Measurements from ENCODE around the gene FAM200C. TPM values are rescaled to one million over a fixed set of nuclear protein-coding genes. Genes with fewer than 3 reads are reported as not detected.

Gene FAM200C
- total and polyA plus RNA-seq, 7 donors: 0.92 to 12.3 (median 4.3) TPM

DNA sequence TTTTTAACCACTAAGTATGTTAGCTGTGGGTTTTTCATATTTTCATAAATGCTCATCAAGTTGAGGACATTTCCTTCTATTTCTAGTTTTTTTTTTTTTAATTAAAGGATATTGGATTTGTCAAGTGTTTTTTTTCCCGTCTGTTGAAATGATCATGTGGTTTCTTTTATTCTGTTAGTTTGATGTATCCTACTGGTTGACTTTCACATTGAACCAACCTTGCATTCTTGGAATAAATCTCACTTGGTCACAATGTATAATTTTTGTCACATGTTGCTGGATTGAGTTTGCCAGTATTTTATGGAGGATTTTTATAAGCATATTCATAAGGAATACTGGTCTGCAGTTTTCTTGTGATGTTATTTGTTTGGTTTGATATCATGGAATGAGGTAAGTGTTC, 12.4 kb downstream of the FAM200C start:
- TF ChIP-seq, protein P1, sequence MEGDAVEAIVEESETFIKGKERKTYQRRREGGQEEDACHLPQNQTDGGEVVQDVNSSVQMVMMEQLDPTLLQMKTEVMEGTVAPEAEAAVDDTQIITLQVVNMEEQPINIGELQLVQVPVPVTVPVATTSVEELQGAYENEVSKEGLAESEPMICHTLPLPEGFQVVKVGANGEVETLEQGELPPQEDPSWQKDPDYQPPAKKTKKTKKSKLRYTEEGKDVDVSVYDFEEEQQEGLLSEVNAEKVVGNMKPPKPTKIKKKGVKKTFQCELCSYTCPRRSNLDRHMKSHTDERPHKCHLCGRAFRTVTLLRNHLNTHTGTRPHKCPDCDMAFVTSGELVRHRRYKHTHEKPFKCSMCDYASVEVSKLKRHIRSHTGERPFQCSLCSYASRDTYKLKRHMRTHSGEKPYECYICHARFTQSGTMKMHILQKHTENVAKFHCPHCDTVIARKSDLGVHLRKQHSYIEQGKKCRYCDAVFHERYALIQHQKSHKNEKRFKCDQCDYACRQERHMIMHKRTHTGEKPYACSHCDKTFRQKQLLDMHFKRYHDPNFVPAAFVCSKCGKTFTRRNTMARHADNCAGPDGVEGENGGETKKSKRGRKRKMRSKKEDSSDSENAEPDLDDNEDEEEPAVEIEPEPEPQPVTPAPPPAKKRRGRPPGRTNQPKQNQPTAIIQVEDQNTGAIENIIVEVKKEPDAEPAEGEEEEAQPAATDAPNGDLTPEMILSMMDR (IDR thresholded peaks at IDR 0.05): no peak
- TF ChIP-seq POLR2A (IDR thresholded peaks at IDR 0.05): no peak
- TF ChIP-seq POLR2AphosphoS5 (IDR thresholded peaks at IDR 0.05): no peak
- TF ChIP-seq EP300 (IDR thresholded peaks at IDR 0.05): no peak
- 95 to 97% methylated on average over 1 of the region's 1 CpG for WGBS, 2 donors
- Histone ChIP-seq H3K36me3 (no peaks in the 10 kb centered on the region), H3K4me1 (peaks cover 0 to 5% (median 0%) of the 10 kb centered on the region in 4 donors), H3K9me3 (peaks cover 0 to 10% (median 3%) of the 10 kb centered on the region in 4 donors), H3K4me3 (no peak overlapping the region), H3K27ac (no peak overlapping the region), H3K27me3 (no peaks in the 10 kb centered on the region)
- DNase-seq: no peak
- intact Hi-C loops (cut with DNase I): no loop called here

DNA sequence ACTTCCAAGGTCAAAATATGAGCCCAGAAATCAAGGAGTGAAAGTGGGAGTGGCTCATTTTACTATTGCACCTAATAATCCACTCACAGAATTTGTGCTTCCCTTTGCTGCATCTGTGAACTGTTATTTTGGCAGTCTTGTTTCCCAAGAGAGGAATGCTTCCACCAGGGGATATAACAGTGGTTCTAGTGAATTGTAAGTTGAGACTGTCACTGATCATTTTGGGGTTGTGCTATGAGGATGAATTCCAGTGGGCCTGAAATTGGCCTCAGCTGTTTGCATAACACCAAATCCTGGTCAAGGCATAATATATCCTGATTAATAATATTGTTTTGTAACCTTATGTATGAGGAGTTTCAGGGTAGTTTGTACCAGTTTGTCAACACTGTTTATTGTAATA, 14.4 kb downstream of the FAM200C start:
- no peak for DNase-seq
- H3K4me1 ChIP-seq: no peaks in the 10 kb centered on the region
- peaks cover 0 to 10% (median 3%) of the 10 kb centered on the region in 4 donors for H3K9me3 ChIP-seq
- TF ChIP-seq POLR2A (IDR thresholded peaks at IDR 0.05) (no peak), POLR2AphosphoS5 (IDR thresholded peaks at IDR 0.05) (no peak), EP300 (IDR thresholded peaks at IDR 0.05) (no peak)
- TF ChIP-seq, protein P1 (IDR thresholded peaks at IDR 0.05): no peak
- intact Hi-C loops (cut with DNase I): no loop called here
- no peaks in the 10 kb centered on the region for H3K27me3 ChIP-seq
- H3K4me3 ChIP-seq: no peak overlapping the region
- no peak overlapping the region for H3K27ac ChIP-seq
- no peaks in the 10 kb centered on the region for H3K36me3 ChIP-seq

DNA sequence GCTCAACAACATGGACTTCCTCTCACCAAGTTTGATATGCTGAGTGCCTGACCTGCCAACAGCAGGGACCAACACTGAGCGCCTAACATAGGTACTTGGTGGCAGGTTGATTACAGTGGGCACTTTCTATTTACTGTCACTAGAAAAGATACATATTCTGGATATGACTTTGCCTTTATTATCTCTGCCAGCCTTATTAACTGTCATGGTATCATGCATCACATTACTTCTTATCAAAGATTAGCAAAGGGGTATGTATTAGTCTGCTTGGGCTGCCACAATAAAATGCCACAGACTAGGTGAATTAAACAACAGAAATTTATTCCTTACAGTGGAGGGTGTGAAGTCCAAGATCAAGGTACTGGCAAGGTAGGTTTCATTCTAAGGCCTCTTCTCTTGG, 15.2 kb downstream of the FAM200C start:
- H3K27me3 ChIP-seq: no peaks in the 10 kb centered on the region
- WGBS, 2 donors: 91 to 100% methylated on average over 1 of the region's 1 CpG
- H3K4me1 ChIP-seq: no peaks in the 10 kb centered on the region
- DNase-seq: no peak
- H3K9me3 ChIP-seq: peaks cover 0 to 10% (median 3%) of the 10 kb centered on the region in 4 donors
- no peaks in the 10 kb centered on the region for H3K36me3 ChIP-seq
- intact Hi-C loops (cut with DNase I): no loop called here
- no peak overlapping the region for H3K27ac ChIP-seq
- no peak for TF ChIP-seq POLR2AphosphoS5 (IDR thresholded peaks at IDR 0.05)
- no peak for TF ChIP-seq POLR2A (IDR thresholded peaks at IDR 0.05)
- TF ChIP-seq, protein P1 (IDR thresholded peaks at IDR 0.05): no peak
- no peak for TF ChIP-seq EP300 (IDR thresholded peaks at IDR 0.05)
- H3K4me3 ChIP-seq: no peak overlapping the region

DNA sequence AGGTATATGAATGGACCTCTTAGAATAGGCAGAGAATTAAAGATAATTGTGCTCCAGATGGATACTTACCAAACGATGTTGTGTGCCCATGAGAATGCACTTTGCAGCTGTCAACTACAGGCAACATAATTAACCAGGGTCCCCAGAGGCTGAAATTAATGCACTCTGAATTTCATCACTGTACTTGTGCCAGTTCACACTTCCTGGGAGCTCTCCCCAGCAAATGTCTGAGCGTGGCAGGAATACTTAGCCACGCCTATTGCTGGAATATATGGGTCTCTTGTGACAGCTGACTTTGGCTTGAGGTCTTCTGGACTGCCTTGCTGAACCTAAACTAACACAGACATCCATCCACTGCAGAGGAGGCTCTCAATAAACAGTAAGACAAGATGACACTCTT, 17.5 kb downstream of the FAM200C start:
- Histone ChIP-seq H3K4me1 (no peaks in the 10 kb centered on the region), H3K9me3 (peaks cover 0 to 5% (median 3%) of the 10 kb centered on the region in 4 donors), H3K27me3 (no peaks in the 10 kb centered on the region), H3K36me3 (no peaks in the 10 kb centered on the region), H3K4me3 (no peak overlapping the region), H3K27ac (no peak overlapping the region)
- no peak for DNase-seq
- intact Hi-C loops (cut with DNase I): no loop called here
- TF ChIP-seq POLR2AphosphoS5 (IDR thresholded peaks at IDR 0.05) (no peak), POLR2A (IDR thresholded peaks at IDR 0.05) (no peak), EP300 (IDR thresholded peaks at IDR 0.05) (no peak)
- TF ChIP-seq, protein P1 (IDR thresholded peaks at IDR 0.05): no peak
- 61 to 66% methylated on average over 3 of the region's 3 CpGs for WGBS, 2 donors

DNA sequence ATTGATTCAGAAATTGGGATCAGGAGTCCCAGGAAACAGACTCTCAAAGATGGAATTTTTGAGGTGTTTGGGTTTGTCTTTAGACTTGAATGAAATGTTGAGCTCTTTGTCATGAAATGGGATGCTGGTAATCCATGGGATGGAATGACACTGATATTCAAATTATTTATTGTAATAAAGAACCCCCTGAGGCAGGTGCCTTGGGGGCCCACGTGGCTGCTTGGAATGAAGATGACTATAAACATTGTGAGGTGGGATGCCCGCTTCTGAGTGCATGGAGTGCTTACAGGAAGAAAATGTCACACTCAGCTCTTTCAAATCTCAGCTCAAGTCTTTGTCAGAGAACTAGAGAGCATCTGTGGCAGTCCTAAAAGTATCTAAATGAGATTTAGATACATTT, 19.8 kb downstream of the FAM200C start:
- H3K36me3 ChIP-seq: no peaks in the 10 kb centered on the region
- no peaks in the 10 kb centered on the region for H3K4me1 ChIP-seq
- DNase-seq: no peak
- H3K4me3 ChIP-seq: no peak overlapping the region
- no peak overlapping the region for H3K27ac ChIP-seq
- H3K27me3 ChIP-seq: no peaks in the 10 kb centered on the region
- H3K9me3 ChIP-seq: no peaks in the 10 kb centered on the region
- WGBS, 2 donors: 81 to 87% methylated on average over 2 of the region's 2 CpGs
- intact Hi-C loops (cut with DNase I): no loop called here
- TF ChIP-seq, protein P1 (IDR thresholded peaks at IDR 0.05): no peak
- TF ChIP-seq POLR2A (IDR thresholded peaks at IDR 0.05) (no peak), EP300 (IDR thresholded peaks at IDR 0.05) (no peak), POLR2AphosphoS5 (IDR thresholded peaks at IDR 0.05) (no peak)

Data from sigmoid colon (tissue), 7 donors.